Stomach (tissue), 9 donors: Measurements from ENCODE around the gene CES3. TPM values are rescaled to one million over a fixed set of nuclear protein-coding genes. Genes with fewer than 3 reads are reported as not detected.

ENCODE experiments used
- DNase-seq, 2 donors: peaks; one replicate each; pipeline versions ENCODE4 v3.0.0 to v3.0.0-alpha.2; 2013 to 2019
- H3K27ac ChIP-seq, 5 donors: fragments of 200-600 bp in 4 of 5; sonication (generic) in 4 of 5; one replicate each; pipeline ENCODE4 v1.5.1; 2013 to 2019; ENCODE audit warnings: mild to moderate bottlenecking in 1 of 5, moderate library complexity in 1 of 5
- H3K27me3 ChIP-seq, 3 donors: fragments of 200-600 bp; sonication (generic); one replicate each; pipeline ENCODE4 v1.5.1; 2017 to 2019; ENCODE audit warnings: mixed run types in 1 of 3
- H3K36me3 ChIP-seq, 4 donors: fragments of 200-600 bp; sonication (generic); 1 replicate in 3 of 4; 2 replicates in 1 of 4; pipeline ENCODE4 v1.5.1; 2016 to 2019
- H3K4me1 ChIP-seq, 4 donors: fragments of 200-600 bp; sonication (generic); one replicate each; pipeline ENCODE4 v1.5.1; 2016 to 2019
- H3K4me3 ChIP-seq, 4 donors: fragments of 200-600 bp; sonication (generic) in 3 of 4; one replicate each; pipeline ENCODE4 v1.5.1; 2016 to 2019; ENCODE audit warnings: mild to moderate bottlenecking in 1 of 4
- H3K9me3 ChIP-seq, 4 donors: fragments of 200-600 bp; sonication (generic); one replicate each; pipeline ENCODE4 v1.5.1; 2016 to 2019
- EP300 ChIP-seq: sonication (generic); formaldehyde crosslinking; IDR thresholded peaks from one replicate; pipeline ENCODE4 v1.6.1; 2017; ENCODE audit warnings: antibody characterized with exemption
- POLR2A ChIP-seq, 4 donors: fragments of 450-650 bp; IDR thresholded peaks; one replicate each; pipeline ENCODE4 v1.6.1; 2016; ENCODE audit warnings: antibody characterized with exemption in 4 of 4, control low read depth in 2 of 4, mild to moderate bottlenecking in 1 of 4, moderate library complexity in 1 of 4
- POLR2AphosphoS5 ChIP-seq, 3 donors: sonication (generic); formaldehyde crosslinking; IDR thresholded peaks; one replicate each; pipeline ENCODE4 v1.6.1; 2016; ENCODE audit warnings: antibody characterized with exemption in 3 of 3
- WGBS, 5 donors: extraction: QIAGEN DNeasy Blood & Tissue Kit in 3 of 5; methylation state at CpG; one replicate each; pipeline versions ENCODE4 v1.1.5 to v1.1.7; 2013 to 2018; 5-methylcytosine and 5-hydroxymethylcytosine counted together
- intact Hi-C: fragments of 100-400 bp; cut with DNase I; formaldehyde crosslinking; loops from one replicate; pipeline ENCODE4 v1.15.1; 2023; ENCODE audit warnings: low total_unique reads
- polyA plus RNA-seq, 3 donors: library from polyadenylated mRNA; stranded (reverse); fragments of 200-250 nt; gene quantifications; one replicate each; pipeline ENCODE4 v1.2.3, GENCODE V29; 2013
- total RNA-seq, 5 donors: library from RNA; depleted of rRNA; stranded (reverse); fragments of >200 nt; gene quantifications; one replicate each; pipeline versions ENCODE4 v1.1.0 to v1.2.3, GENCODE V29; 2014 to 2016
- TF ChIP-seq, protein P1 (sequence below), 7 experiments: fragments of 450-650 bp in 4 of 7; fragments of 200-600 bp in 3 of 7; sonication (generic) in 3 of 7; IDR thresholded peaks; one replicate each; pipeline ENCODE4 v1.5.1; 2016 to 2019; ENCODE audit warnings: antibody characterized with exemption in 7 of 7, control low read depth in 2 of 7, mild to moderate bottlenecking in 1 of 7
- donor health status: healthy with polysubstance abuse.
- donor health status: Bipolar disorder and iron deficiency.
- donor health status: healthy.

The CES3 gene
- total and polyA plus RNA-seq, 8 donors, result 0.37 to 145 (median 2.9) TPM; not detected in 2

DNA sequence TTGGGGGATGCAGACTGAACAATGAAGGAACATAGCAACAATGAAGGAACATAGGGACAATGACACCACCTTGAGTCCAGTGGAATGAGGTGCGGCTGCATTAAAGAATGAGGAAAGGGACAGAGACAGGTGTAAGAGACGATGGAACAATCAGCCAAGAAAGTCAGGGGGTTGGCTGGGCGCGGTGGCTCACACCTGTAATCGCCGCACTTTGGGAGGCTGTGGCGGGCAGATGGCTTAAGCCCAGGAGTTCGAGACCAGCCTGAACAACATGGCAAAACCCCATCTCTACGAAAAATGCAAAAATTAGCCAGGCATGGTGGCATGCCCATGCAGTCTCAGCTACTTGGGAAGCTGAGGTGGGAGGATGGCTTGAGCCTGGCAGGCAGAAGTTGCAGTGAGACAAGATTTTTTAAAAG is 54.3 kb downstream of the CES3 start:
- Histone ChIP-seq H3K36me3 (no peaks in the 10 kb centered on the region), H3K4me1 (peaks cover 16 to 21% (median 17%) of the 10 kb centered on the region in 4 donors), H3K27ac (no peak overlapping the region), H3K27me3 (peaks cover 0 to 35% (median 18%) of the 10 kb centered on the region in 3 donors), H3K4me3 (no peak overlapping the region), H3K9me3 (no peaks in the 10 kb centered on the region)
- intact Hi-C loops, result no loop called here
- TF ChIP-seq POLR2AphosphoS5 (IDR thresholded peaks at IDR 0.05) (no peak), EP300 (no peak), POLR2A (IDR thresholded peaks at IDR 0.05) (no peak)
- TF ChIP-seq, protein P1, sequence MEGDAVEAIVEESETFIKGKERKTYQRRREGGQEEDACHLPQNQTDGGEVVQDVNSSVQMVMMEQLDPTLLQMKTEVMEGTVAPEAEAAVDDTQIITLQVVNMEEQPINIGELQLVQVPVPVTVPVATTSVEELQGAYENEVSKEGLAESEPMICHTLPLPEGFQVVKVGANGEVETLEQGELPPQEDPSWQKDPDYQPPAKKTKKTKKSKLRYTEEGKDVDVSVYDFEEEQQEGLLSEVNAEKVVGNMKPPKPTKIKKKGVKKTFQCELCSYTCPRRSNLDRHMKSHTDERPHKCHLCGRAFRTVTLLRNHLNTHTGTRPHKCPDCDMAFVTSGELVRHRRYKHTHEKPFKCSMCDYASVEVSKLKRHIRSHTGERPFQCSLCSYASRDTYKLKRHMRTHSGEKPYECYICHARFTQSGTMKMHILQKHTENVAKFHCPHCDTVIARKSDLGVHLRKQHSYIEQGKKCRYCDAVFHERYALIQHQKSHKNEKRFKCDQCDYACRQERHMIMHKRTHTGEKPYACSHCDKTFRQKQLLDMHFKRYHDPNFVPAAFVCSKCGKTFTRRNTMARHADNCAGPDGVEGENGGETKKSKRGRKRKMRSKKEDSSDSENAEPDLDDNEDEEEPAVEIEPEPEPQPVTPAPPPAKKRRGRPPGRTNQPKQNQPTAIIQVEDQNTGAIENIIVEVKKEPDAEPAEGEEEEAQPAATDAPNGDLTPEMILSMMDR (IDR thresholded peaks at IDR 0.05), result no peak
- DNase-seq, result peak in 1 of 2 donors; percentile 33
- WGBS, 5 donors, result 85 to 89% (median 86%) methylated on average over 9 of the region's 9 CpGs

DNA sequence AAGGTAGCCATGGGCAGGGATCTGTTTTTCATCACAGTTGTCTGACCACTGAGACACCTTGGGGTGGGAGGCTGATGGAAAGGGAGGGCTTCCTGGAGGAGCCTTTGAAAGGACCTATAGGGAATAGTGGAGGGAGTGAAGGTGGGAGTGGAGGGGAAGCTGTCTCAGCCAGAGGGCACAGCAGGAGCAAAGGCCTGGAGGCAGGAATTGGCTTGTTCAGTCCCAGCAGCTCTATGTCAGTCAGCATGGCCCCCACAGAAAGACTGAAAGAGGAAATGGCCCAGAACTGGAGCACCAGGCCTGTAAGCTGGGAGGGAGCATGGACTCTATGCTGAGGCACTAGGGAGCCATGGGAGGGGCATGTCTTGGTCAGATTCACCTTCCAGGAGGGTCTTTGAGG is 55.1 kb downstream of the CES3 start:
- TF ChIP-seq, protein P1 (IDR thresholded peaks at IDR 0.05), result no peak
- TF ChIP-seq EP300, result no peak
- TF ChIP-seq POLR2AphosphoS5 (IDR thresholded peaks at IDR 0.05), result no peak
- no peak for TF ChIP-seq POLR2A (IDR thresholded peaks at IDR 0.05)
- intact Hi-C loops, result no loop called here
- DNase-seq, result no peak

DNA sequence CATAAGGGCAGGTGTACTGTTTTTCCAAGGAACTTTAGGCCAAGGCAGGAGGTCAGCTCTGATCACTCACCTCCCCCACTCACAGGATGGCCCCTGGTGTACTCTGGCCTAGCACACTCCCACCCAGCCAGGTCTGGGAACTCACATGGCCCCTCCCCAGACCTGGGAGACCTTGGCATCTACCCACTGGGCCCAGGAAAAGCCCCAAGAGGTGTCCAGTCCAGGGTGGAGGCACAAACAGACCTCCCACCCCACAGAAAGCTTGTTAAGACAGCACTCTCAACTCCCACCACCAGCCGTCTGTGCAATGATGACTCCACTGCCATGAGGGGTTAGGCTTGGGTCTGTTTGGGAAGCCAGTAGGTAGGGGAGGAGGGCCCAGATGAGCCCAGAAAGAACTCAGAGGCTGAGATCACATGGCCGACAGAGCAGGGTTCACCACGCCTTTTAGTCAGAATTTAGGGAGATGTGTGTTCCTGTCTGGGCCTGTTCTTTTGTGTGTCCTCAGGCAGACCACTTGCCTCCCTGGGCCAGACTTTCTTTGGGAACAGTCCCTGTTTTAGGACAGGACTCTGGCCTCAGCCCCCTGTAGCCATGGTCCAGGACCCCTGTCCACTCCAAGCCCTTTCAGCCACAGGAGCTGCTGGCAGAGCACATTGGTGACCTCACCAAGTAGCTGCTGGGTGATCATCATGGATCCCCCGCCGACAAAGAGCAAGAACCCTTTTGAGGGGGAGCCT is 55.8 kb downstream of the CES3 start:
- TF ChIP-seq EP300, result no peak
- no peak for TF ChIP-seq POLR2AphosphoS5 (IDR thresholded peaks at IDR 0.05)
- TF ChIP-seq, protein P1 (IDR thresholded peaks at IDR 0.05), result no peak
- no peak for TF ChIP-seq POLR2A (IDR thresholded peaks at IDR 0.05)
- H3K4me1 ChIP-seq, result peaks cover 16 to 21% (median 17%) of the 10 kb centered on the region in 4 donors
- 82 to 94% (median 93%) methylated on average over 3 to 5 of the region's 5 CpGs for WGBS, 5 donors
- intact Hi-C loops, result no loop called here
- H3K4me3 ChIP-seq, result no peak overlapping the region
- DNase-seq, result no peak
- H3K36me3 ChIP-seq, result no peaks in the 10 kb centered on the region
- H3K27ac ChIP-seq, result no peak overlapping the region
- no peaks in the 10 kb centered on the region for H3K9me3 ChIP-seq
- peaks cover 0 to 35% (median 18%) of the 10 kb centered on the region in 3 donors for H3K27me3 ChIP-seq

More for the DNA sequence above, 55.1 kb downstream of the CES3 start:
- Histone ChIP-seq H3K4me3 (no peak overlapping the region), H3K9me3 (no peaks in the 10 kb centered on the region), H3K27ac (no peak overlapping the region), H3K36me3 (no peaks in the 10 kb centered on the region), H3K27me3 (peaks cover 0 to 35% (median 18%) of the 10 kb centered on the region in 3 donors), H3K4me1 (peaks cover 16 to 21% (median 17%) of the 10 kb centered on the region in 4 donors)

DNA sequence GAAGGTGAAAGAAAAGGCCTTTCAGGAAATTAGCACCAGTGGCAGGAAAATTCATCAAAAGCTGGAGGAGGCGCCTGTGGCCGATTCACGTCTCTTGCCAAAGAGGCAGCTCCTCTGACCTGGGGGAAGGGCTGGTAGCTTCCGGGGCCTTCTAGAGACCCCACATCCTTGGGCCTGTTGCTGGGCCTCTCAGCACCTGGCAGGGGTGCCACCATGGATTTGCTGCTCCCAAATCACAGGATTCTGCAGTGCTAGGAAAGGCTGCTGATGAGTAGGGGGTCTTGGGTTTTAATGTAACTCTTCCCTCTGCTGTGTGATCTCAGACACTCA is 56.3 kb downstream of the CES3 start:
- H3K36me3 ChIP-seq, result no peaks in the 10 kb centered on the region
- no peak overlapping the region for H3K27ac ChIP-seq
- WGBS, 5 donors, result 87 to 94% (median 92%) methylated on average over 4 of the region's 4 CpGs
- TF ChIP-seq POLR2A (IDR thresholded peaks at IDR 0.05), result no peak
- TF ChIP-seq POLR2AphosphoS5 (IDR thresholded peaks at IDR 0.05), result no peak
- TF ChIP-seq, protein P1 (IDR thresholded peaks at IDR 0.05), result no peak
- no peak for TF ChIP-seq EP300
- DNase-seq, result no peak
- H3K4me1 ChIP-seq, result peaks cover 17 to 24% (median 21%) of the 10 kb centered on the region in 4 donors
- peaks cover 0 to 30% (median 18%) of the 10 kb centered on the region in 3 donors for H3K27me3 ChIP-seq
- no peaks in the 10 kb centered on the region for H3K9me3 ChIP-seq
- intact Hi-C loops, result no loop called here
- no peak overlapping the region for H3K4me3 ChIP-seq
